Lower leg skin (tissue), 4 donors: ENCODE data around the gene FAM83G. TPM values are rescaled to one million over a fixed set of nuclear protein-coding genes. Genes with fewer than 3 reads are reported as not detected.

Source experiments
- DNase-seq, 2 donors: peaks; one replicate each; pipeline ENCODE4 v3.0.0-alpha.2; 2019; ENCODE audit warnings: low spot score in 2 of 2
- H3K4me3 ChIP-seq: fragments of 200-600 bp; sonication (generic); 2 replicates; pipeline ENCODE4 v1.5.1; 2017; ENCODE audit warnings: mild to moderate bottlenecking, low read depth; ENCODE audit not compliant: poor library complexity, severe bottlenecking
- POLR2A ChIP-seq, 2 donors: fragments of 450-650 bp; IDR thresholded peaks; one replicate each; pipeline ENCODE4 v1.6.1; 2016 to 2017; ENCODE audit warnings: antibody characterized with exemption in 2 of 2, mild to moderate bottlenecking in 1 of 2, moderate library complexity in 1 of 2
- WGBS, 2 donors: methylation state at CpG; one replicate each; pipeline ENCODE4 v1.1.5; 2018; 5-methylcytosine and 5-hydroxymethylcytosine counted together
- intact Hi-C: fragments of 100-400 bp; cut with DNase I; formaldehyde crosslinking; loops from one replicate; pipeline ENCODE4 v1.15.0; 2023; ENCODE audit warnings: low total_unique reads
- total RNA-seq, 4 donors: library from RNA; depleted of rRNA; stranded (reverse); fragments of >200 nt; gene quantifications; one replicate each; pipeline ENCODE4 v1.1.0, GENCODE V29; 2016
- TF ChIP-seq, protein P1 (sequence below), 3 donors: fragments of 450-650 bp; IDR thresholded peaks; one replicate each; pipeline ENCODE4 v1.5.1; 2016; ENCODE audit warnings: antibody characterized with exemption in 3 of 3, mild to moderate bottlenecking in 3 of 3, moderate library complexity in 2 of 3

FAM83G gene
- total RNA-seq, 4 donors from 2014 or later: 131 to 298 (median 190) TPM

GRCh38 chr17:18987230-18987610 is 17.3 kb downstream of the FAM83G start:
- intact Hi-C loops: no loop called here
- TF ChIP-seq, protein P1, sequence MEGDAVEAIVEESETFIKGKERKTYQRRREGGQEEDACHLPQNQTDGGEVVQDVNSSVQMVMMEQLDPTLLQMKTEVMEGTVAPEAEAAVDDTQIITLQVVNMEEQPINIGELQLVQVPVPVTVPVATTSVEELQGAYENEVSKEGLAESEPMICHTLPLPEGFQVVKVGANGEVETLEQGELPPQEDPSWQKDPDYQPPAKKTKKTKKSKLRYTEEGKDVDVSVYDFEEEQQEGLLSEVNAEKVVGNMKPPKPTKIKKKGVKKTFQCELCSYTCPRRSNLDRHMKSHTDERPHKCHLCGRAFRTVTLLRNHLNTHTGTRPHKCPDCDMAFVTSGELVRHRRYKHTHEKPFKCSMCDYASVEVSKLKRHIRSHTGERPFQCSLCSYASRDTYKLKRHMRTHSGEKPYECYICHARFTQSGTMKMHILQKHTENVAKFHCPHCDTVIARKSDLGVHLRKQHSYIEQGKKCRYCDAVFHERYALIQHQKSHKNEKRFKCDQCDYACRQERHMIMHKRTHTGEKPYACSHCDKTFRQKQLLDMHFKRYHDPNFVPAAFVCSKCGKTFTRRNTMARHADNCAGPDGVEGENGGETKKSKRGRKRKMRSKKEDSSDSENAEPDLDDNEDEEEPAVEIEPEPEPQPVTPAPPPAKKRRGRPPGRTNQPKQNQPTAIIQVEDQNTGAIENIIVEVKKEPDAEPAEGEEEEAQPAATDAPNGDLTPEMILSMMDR (IDR thresholded peaks at IDR 0.05): no peak
- TF ChIP-seq POLR2A (IDR thresholded peaks at IDR 0.05): no peak
- H3K4me3 ChIP-seq: no peak overlapping the region
- DNase-seq: no peak
- 65 to 69% methylated on average over 9 of the region's 9 CpGs for WGBS, 2 donors

GRCh38 chr17:18986541-18987229 is 17.9 kb downstream of the FAM83G start:
- WGBS, 2 donors: 72 to 76% methylated on average over 20 to 21 of the region's 21 CpGs
- no peak for DNase-seq
- H3K4me3 ChIP-seq: no peak overlapping the region
- intact Hi-C loops: no loop called here
- TF ChIP-seq, protein P1 (IDR thresholded peaks at IDR 0.05): no peak
- TF ChIP-seq POLR2A (IDR thresholded peaks at IDR 0.05): no peak

DNA sequence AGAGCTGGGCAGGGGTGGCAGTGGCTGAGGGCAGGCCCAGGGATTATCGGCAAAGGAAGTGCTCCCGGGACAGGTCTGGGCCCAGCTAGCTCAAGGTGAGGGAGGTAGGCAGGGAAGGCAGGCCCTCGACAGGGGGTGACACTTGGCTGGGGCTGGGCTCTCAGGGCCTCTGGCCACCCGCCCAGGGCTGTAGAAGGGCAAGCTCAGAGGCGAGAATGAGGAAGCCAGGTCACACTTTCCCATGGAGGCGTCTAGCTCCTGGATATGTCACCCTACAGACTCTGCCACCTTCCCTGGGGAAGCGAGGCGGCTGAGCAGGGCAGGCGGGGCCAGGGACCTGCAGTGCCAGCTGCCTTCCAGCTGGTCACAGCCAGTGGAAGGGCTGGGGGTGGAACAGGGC is 19.1 kb downstream of the FAM83G start:
- TF ChIP-seq POLR2A (IDR thresholded peaks at IDR 0.05): no peak
- TF ChIP-seq, protein P1 (IDR thresholded peaks at IDR 0.05): no peak
- WGBS, 2 donors: 50 to 64% methylated on average over 9 of the region's 9 CpGs
- intact Hi-C loops: no loop called here
- DNase-seq: no peak
- H3K4me3 ChIP-seq: no peak overlapping the region

- WGBS, 2 donors: 75 to 80% methylated on average over 21 of the region's 21 CpGs
- TF ChIP-seq, protein P1 (IDR thresholded peaks at IDR 0.05): no peak
- TF ChIP-seq POLR2A (IDR thresholded peaks at IDR 0.05): no peak
- intact Hi-C loops: no loop called here
- H3K4me3 ChIP-seq: no peak overlapping the region
- no peak for DNase-seq
Measured at GRCh38 chr17:18984273-18985114, 20.1 kb downstream of the FAM83G start.

DNA sequence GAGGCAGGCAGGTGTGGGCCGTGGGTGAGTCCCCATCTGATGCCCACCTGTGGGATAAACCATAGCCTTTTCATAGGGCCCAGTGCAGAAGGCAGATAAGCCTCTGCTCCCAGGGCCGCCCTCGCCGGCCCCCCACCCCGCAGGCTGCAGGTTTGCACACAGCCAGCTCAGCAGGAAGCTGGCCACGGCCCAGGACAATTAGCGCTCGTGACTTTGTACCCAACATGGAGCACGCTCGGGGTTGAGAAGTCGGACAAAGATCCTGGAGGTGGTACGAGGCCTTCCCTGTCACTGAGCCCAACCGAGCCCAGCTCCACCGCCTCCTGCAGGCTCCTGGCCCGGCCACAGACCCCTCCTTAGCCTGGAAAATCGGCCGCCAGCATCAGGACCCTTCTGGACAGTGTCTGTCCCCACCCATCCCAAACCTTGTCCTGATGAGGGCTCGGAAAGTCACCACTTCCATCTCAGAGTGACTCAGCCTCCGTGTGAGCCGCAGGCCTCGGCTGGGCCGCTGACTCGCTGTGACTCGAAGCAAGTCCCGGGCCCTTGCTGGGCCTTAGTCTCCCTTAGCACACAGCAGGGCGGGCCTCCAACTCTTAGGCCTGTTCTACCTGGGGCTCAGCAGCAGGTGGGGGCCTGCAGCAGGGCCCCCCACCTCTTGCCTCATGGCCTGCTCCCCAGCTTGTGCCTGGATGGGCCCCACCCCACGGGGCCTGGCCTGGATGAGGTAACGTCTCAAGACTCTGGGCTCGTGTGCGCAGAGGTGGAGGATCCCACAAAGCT is 22.7 kb downstream of the FAM83G start:
- DNase-seq: no peak
- no peak for TF ChIP-seq POLR2A (IDR thresholded peaks at IDR 0.05)
- TF ChIP-seq, protein P1 (IDR thresholded peaks at IDR 0.05): no peak
- H3K4me3 ChIP-seq: no peak overlapping the region
- intact Hi-C loops: no loop called here
- WGBS, 2 donors: 43 to 61% methylated on average over 21 to 29 of the region's 30 CpGs
